NCI-H1105 (cell line): Measurements from ENCODE around the gene HOXB5.

Experiments
- DNase-seq: peaks from one replicate; lab custom pipeline; 2025; lab: John Stamatoyannopoulos, UW

Gene HOXB5

GRCh38 chr17:48615963-48616716 lies 22.6 kb upstream of the HOXB5 start:
- no peak for DNase-seq

GRCh38 chr17:48615047-48615962 lies 21.7 kb upstream of the HOXB5 start, which contains the start of gene HOXB8:
HOXB8 (minus strand) TSS chr17:48615292; CDS start chr17:48614704, 588 bp downstream.
- no peak for DNase-seq

- peak; percentile 21 for DNase-seq
Measured at GRCh38 chr17:48613862-48614694, 20.5 kb upstream of the HOXB5 start.

GRCh38 chr17:48612854-48613691 lies 19.5 kb upstream of the HOXB5 start:
- no peak for DNase-seq

- DNase-seq = no peak
Measured at GRCh38 chr17:48612456-48612853, 18.9 kb upstream of the HOXB5 start.

- peak; percentile 61 for DNase-seq
Measured at GRCh38 chr17:48611681-48612455, 18.3 kb upstream of the HOXB5 start.

GRCh38 chr17:48611213-48611612 lies 17.6 kb upstream of the HOXB5 start:
- DNase-seq = no peak

GRCh38 chr17:48610282-48611211 lies 17.0 kb upstream of the HOXB5 start, which contains the start of gene HOXB7:
HOXB7 (minus strand) TSS chr17:48611017; CDS start chr17:48610918, 99 bp downstream.
- peak; percentile 53 for DNase-seq

GRCh38 chr17:48609759-48610281 lies 16.2 kb upstream of the HOXB5 start:
- DNase-seq = no peak

GRCh38 chr17:48609033-48609432 lies 15.5 kb upstream of the HOXB5 start:
- no peak for DNase-seq

GRCh38 chr17:48608494-48608834 lies 14.9 kb upstream of the HOXB5 start:
- DNase-seq = no peak

GRCh38 chr17:48606892-48607614 lies 13.5 kb upstream of the HOXB5 start:
- no peak for DNase-seq

GRCh38 chr17:48605991-48606891 lies 12.7 kb upstream of the HOXB5 start:
- no peak for DNase-seq

GRCh38 chr17:48605409-48605919 lies 11.9 kb upstream of the HOXB5 start:
- DNase-seq = no peak

GRCh38 chr17:48604770-48605329 lies 11.3 kb upstream of the HOXB5 start, which contains the start of gene HOXB6:
HOXB6 (minus strand) TSS chr17:48604986; CDS start chr17:48598150, 6,836 bp downstream.
- DNase-seq = no peak

- no peak for DNase-seq
Measured at GRCh38 chr17:48603959-48604769, 10.6 kb upstream of the HOXB5 start.
